Thymus (tissue), 11 donors: ENCODE data around the gene SMARCB1. TPM values are rescaled to one million over a fixed set of nuclear protein-coding genes. Genes with fewer than 3 reads are reported as not detected.

Source experiments
- DNase-seq, 9 donors: peaks; one replicate each; pipeline ENCODE4 v3.0.0-alpha.2; 2013; ENCODE audit warnings: low spot score in 9 of 9, low read depth in 6 of 9, missing footprints in 1 of 9
- H3K27ac ChIP-seq, 2 donors: one replicate each; pipeline ENCODE4 v1.5.1; 2013; ENCODE audit warnings: control low read depth in 1 of 2, low read depth in 1 of 2, low read length in 1 of 2, mild to moderate bottlenecking in 1 of 2, moderate library complexity in 1 of 2
- H3K27me3 ChIP-seq, 2 donors: one replicate each; pipeline ENCODE4 v1.5.1; 2013; ENCODE audit warnings: low read length in 1 of 2; ENCODE audit not compliant: control insufficient read depth in 2 of 2, insufficient read depth in 1 of 2
- H3K36me3 ChIP-seq, 2 donors: one replicate each; pipeline ENCODE4 v1.5.1; 2013; ENCODE audit warnings: low read length in 1 of 2, mild to moderate bottlenecking in 1 of 2, moderate library complexity in 1 of 2; ENCODE audit not compliant: control insufficient read depth in 2 of 2, insufficient read depth in 2 of 2
- H3K4me1 ChIP-seq, 2 donors: one replicate each; pipeline ENCODE4 v1.5.1; 2013; ENCODE audit warnings: low read length in 2 of 2; ENCODE audit not compliant: control insufficient read depth in 2 of 2, insufficient read depth in 2 of 2
- H3K4me3 ChIP-seq, 2 donors: one replicate each; pipeline ENCODE4 v1.5.1; 2013; ENCODE audit warnings: low read length in 2 of 2, control low read depth in 1 of 2, mild to moderate bottlenecking in 1 of 2
- H3K9me3 ChIP-seq, 2 donors: one replicate each; pipeline ENCODE4 v1.5.1; 2013; ENCODE audit warnings: low read length in 1 of 2, mild to moderate bottlenecking in 1 of 2; ENCODE audit not compliant: control insufficient read depth in 2 of 2, insufficient read depth in 1 of 2
- WGBS: extraction: QIAGEN DNeasy Blood & Tissue Kit; methylation state at CpG from one replicate; pipeline ENCODE4 v1.1.7; 2013; 5-methylcytosine and 5-hydroxymethylcytosine counted together
- polyA plus RNA-seq: library from polyadenylated mRNA; stranded (reverse); fragments of 200-250 nt; gene quantifications from one replicate; pipeline ENCODE4 v1.2.3, GENCODE V29; 2013
- total RNA-seq: library from RNA; stranded (reverse); fragments of 120-200 nt; gene quantifications from one replicate; pipeline ENCODE4 v1.2.4, GENCODE V29; 2013
- donor health status: healthy.

Gene SMARCB1
- total and polyA plus RNA-seq, 2 donors: 35.3 to 72.0 TPM

- Histone ChIP-seq H3K27me3 (peaks cover 0 to 11% of the 10 kb centered on the region in 2 donors), H3K4me1 (peaks cover 13 to 66% of the 10 kb centered on the region in 2 donors), H3K4me3 (no peak overlapping the region), H3K9me3 (peaks cover 0 to 2% of the 10 kb centered on the region in 2 donors), H3K27ac (no peak overlapping the region), H3K36me3 (no peaks in the 10 kb centered on the region)
- DNase-seq: no peak
- 96% methylated on average over 12 of the region's 12 CpGs for WGBS
Measured at GRCh38 chr22:23774114-23774921, 12.4 kb upstream of the SMARCB1 start.

GRCh38 chr22:23774922-23775436 lies 11.8 kb upstream of the SMARCB1 start:
- H3K4me1 ChIP-seq: peaks cover 13 to 59% of the 10 kb centered on the region in 2 donors
- no peaks in the 10 kb centered on the region for H3K9me3 ChIP-seq
- H3K27me3 ChIP-seq: peaks cover 0 to 11% of the 10 kb centered on the region in 2 donors
- WGBS: 98% methylated on average over 2 of the region's 2 CpGs
- no peak for DNase-seq
- H3K4me3 ChIP-seq: no peak overlapping the region
- H3K36me3 ChIP-seq: no peaks in the 10 kb centered on the region
- no peak overlapping the region for H3K27ac ChIP-seq

- no peaks in the 10 kb centered on the region for H3K36me3 ChIP-seq
- H3K9me3 ChIP-seq: no peaks in the 10 kb centered on the region
- H3K27ac ChIP-seq: no peak overlapping the region
- peaks cover 0 to 11% of the 10 kb centered on the region in 2 donors for H3K27me3 ChIP-seq
- H3K4me3 ChIP-seq: no peak overlapping the region
- DNase-seq: no peak
- 88% methylated on average over 3 of the region's 3 CpGs for WGBS
- peaks cover 11 to 54% of the 10 kb centered on the region in 2 donors for H3K4me1 ChIP-seq
Measured at GRCh38 chr22:23775779-23776375, 10.9 kb upstream of the SMARCB1 start.

GRCh38 chr22:23777776-23778576 lies 8.8 kb upstream of the SMARCB1 start:
- Histone ChIP-seq H3K4me1 (peaks cover 8 to 59% of the 10 kb centered on the region in 2 donors), H3K27me3 (peaks cover 0 to 7% of the 10 kb centered on the region in 2 donors), H3K9me3 (no peaks in the 10 kb centered on the region), H3K36me3 (no peaks in the 10 kb centered on the region), H3K4me3 (no peak overlapping the region), H3K27ac (no peak overlapping the region)
- WGBS: 96% methylated on average over 11 of the region's 11 CpGs
- DNase-seq: no peak

- Histone ChIP-seq H3K27me3 (peaks cover 0 to 2% of the 10 kb centered on the region in 2 donors), H3K9me3 (no peaks in the 10 kb centered on the region), H3K4me1 (peaks cover 7 to 59% of the 10 kb centered on the region in 2 donors), H3K36me3 (no peaks in the 10 kb centered on the region), H3K4me3 (no peak overlapping the region), H3K27ac (no peak overlapping the region)
- DNase-seq: no peak
- WGBS: 98% methylated on average over 3 of the region's 3 CpGs
Measured at GRCh38 chr22:23778577-23778900, 8.2 kb upstream of the SMARCB1 start.

- DNase-seq: no peak
- peaks cover 13 to 60% of the 10 kb centered on the region in 2 donors for H3K4me1 ChIP-seq
- H3K9me3 ChIP-seq: no peaks in the 10 kb centered on the region
- H3K36me3 ChIP-seq: no peaks in the 10 kb centered on the region
- WGBS: 98% methylated on average over 16 of the region's 16 CpGs
- H3K27me3 ChIP-seq: no peaks in the 10 kb centered on the region
- no peak overlapping the region for H3K27ac ChIP-seq
- no peak overlapping the region for H3K4me3 ChIP-seq
Measured at GRCh38 chr22:23779083-23779482, 7.7 kb upstream of the SMARCB1 start.

- H3K4me3 ChIP-seq: no peak overlapping the region
- no peaks in the 10 kb centered on the region for H3K9me3 ChIP-seq
- no peak overlapping the region for H3K27ac ChIP-seq
- H3K36me3 ChIP-seq: no peaks in the 10 kb centered on the region
- no peak for DNase-seq
- over 99% methylated on average over 5 of the region's 5 CpGs for WGBS
- peaks cover 16 to 61% of the 10 kb centered on the region in 2 donors for H3K4me1 ChIP-seq
- no peaks in the 10 kb centered on the region for H3K27me3 ChIP-seq
Measured at GRCh38 chr22:23779731-23780130, 7.0 kb upstream of the SMARCB1 start.

- Histone ChIP-seq H3K9me3 (no peaks in the 10 kb centered on the region), H3K4me3 (no peak overlapping the region), H3K36me3 (no peaks in the 10 kb centered on the region), H3K27ac (no peak overlapping the region), H3K4me1 (peaks cover 16 to 59% of the 10 kb centered on the region in 2 donors), H3K27me3 (no peaks in the 10 kb centered on the region)
- no peak for DNase-seq
- WGBS: 97% methylated on average over 20 of the region's 20 CpGs
Measured at GRCh38 chr22:23780146-23780748, 6.5 kb upstream of the SMARCB1 start.
